Endothelial cell (in vitro differentiated cells): ENCODE data around the gene WIPF1. TPM values are rescaled to one million over a fixed set of nuclear protein-coding genes. Genes with fewer than 3 reads are reported as not detected.
A peak's percentile ranks its signal among the peaks of the same experiment; 100 is the strongest.

Experiments used
- DNase-seq: peaks from one replicate; pipeline ENCODE4 v3.0.0; 2021; ENCODE audit warnings: low spot score
- H3K27ac Mint-ChIP-seq: one replicate; pipeline ENCODE4 v1.8.0; 2021; ENCODE audit warnings: mixed read lengths, inconsistent platforms; ENCODE audit not compliant: unreplicated experiment
- H3K27me3 Mint-ChIP-seq: one replicate; pipeline ENCODE4 v1.8.0; 2021; ENCODE audit warnings: mild to moderate bottlenecking, moderate library complexity, mixed read lengths, inconsistent platforms; ENCODE audit not compliant: unreplicated experiment
- H3K36me3 Mint-ChIP-seq: one replicate; pipeline ENCODE4 v1.8.0; 2021; ENCODE audit warnings: mild to moderate bottlenecking, low read depth, mixed read lengths, inconsistent platforms; ENCODE audit not compliant: unreplicated experiment
- H3K4me1 Mint-ChIP-seq: one replicate; pipeline ENCODE4 v1.8.0; 2021; ENCODE audit warnings: mild to moderate bottlenecking, mixed read lengths, inconsistent platforms; ENCODE audit not compliant: unreplicated experiment
- H3K4me3 Mint-ChIP-seq: one replicate; pipeline ENCODE4 v1.8.0; 2021; ENCODE audit warnings: mild to moderate bottlenecking, mixed read lengths, inconsistent platforms; ENCODE audit not compliant: unreplicated experiment
- H3K9me3 Mint-ChIP-seq: one replicate; pipeline ENCODE4 v1.8.0; 2021; ENCODE audit warnings: mixed read lengths, inconsistent platforms; ENCODE audit not compliant: unreplicated experiment
- total RNA-seq: library from RNA; stranded (reverse); fragmentation: NEBNext Ultra II Directional; extraction: Animal tissue kit (Norgen Biotek cat#: 25700); gene quantifications from one replicate; pipeline ENCODE4 v1.2.1, GENCODE V29; 2021; ENCODE audit not compliant: unreplicated experiment
- TF ChIP-seq, protein P1 (sequence below): fragments of 200-600 bp; sonication (generic); IDR thresholded peaks from one replicate; pipeline ENCODE4 v1.5.0; 2021; ENCODE audit warnings: antibody characterized with exemption; ENCODE audit not compliant: unreplicated experiment

The WIPF1 gene
- total RNA-seq, 1 donor from 2014 or later = 62.8 TPM

DNA sequence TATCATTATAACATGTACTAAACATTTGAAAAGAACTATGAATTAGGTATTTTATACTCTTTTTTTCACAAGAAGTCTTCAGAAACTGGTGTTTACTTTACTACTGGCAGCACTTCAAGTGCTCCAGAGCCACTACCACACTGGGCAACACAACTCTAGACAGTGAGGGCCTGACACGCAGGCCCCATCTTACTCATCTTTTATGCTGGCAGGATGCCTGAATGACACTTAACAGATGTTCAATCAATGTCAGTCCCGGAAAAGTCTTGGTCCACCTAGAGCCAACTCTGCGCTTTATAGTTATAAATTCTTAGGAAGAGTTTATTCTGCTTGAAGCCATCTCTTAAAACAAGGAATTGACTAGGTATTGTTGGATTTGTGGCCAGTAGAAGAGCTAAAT, 8.7 kb upstream of the WIPF1 start:
- TF ChIP-seq, protein P1, sequence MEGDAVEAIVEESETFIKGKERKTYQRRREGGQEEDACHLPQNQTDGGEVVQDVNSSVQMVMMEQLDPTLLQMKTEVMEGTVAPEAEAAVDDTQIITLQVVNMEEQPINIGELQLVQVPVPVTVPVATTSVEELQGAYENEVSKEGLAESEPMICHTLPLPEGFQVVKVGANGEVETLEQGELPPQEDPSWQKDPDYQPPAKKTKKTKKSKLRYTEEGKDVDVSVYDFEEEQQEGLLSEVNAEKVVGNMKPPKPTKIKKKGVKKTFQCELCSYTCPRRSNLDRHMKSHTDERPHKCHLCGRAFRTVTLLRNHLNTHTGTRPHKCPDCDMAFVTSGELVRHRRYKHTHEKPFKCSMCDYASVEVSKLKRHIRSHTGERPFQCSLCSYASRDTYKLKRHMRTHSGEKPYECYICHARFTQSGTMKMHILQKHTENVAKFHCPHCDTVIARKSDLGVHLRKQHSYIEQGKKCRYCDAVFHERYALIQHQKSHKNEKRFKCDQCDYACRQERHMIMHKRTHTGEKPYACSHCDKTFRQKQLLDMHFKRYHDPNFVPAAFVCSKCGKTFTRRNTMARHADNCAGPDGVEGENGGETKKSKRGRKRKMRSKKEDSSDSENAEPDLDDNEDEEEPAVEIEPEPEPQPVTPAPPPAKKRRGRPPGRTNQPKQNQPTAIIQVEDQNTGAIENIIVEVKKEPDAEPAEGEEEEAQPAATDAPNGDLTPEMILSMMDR = no peak
- H3K27ac Mint-ChIP-seq = no peak overlapping the region
- H3K27me3 Mint-ChIP-seq = peaks cover 8% of the 10 kb centered on the region
- no peak for DNase-seq
- no peaks in the 10 kb centered on the region for H3K9me3 Mint-ChIP-seq
- H3K36me3 Mint-ChIP-seq = peaks cover 13% of the 10 kb centered on the region
- no peak overlapping the region for H3K4me3 Mint-ChIP-seq
- H3K4me1 Mint-ChIP-seq = peaks cover 29% of the 10 kb centered on the region

DNA sequence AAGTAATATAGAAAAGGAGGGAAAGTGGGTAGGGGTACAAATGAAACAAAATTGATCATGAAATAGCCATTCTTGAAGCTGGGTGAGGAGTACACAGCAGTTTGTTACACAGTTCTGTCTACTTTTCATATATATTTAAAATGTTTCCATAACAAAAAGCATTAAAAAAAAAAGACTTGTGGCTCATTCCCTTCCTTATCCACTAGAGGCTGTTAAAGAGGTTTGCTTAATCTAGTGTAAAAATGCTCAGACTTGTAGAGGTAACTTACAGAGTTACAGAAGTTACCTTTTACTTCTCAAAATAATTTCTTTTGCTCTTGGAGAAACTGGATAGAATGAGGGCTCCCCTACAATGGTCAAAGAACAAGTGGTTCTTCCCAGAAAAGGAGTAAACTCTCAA, 8.1 kb upstream of the WIPF1 start:
- H3K27me3 Mint-ChIP-seq = peaks cover 4% of the 10 kb centered on the region
- H3K27ac Mint-ChIP-seq = no peak overlapping the region

DNA sequence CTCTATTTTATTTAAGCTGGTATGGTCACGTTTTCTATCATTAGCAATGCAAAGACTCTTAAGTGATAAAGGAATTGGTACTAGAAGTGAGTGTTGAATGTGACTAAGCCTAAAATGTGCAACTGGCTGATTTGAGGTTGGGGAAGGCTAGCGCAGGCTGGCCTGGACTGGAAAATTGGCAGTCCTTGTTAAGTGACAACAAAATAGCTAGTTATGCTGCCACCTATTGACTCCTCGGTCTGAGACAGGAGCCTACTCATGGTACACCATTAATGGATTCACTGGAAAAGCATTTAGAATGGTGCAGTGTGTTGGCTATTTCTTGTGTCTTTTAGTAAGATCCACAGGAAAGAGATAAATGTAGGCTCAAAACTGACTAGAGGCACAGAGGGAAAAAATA, 5.7 kb upstream of the WIPF1 start:
- TF ChIP-seq, protein P1 = no peak
- peaks cover 23% of the 10 kb centered on the region for H3K36me3 Mint-ChIP-seq
- peaks cover 5% of the 10 kb centered on the region for H3K9me3 Mint-ChIP-seq
- peak; percentile 42 for DNase-seq
- peaks cover 6% of the 10 kb centered on the region for H3K27me3 Mint-ChIP-seq
- H3K27ac Mint-ChIP-seq = no peak overlapping the region
- no peak overlapping the region for H3K4me3 Mint-ChIP-seq
- peaks cover 15% of the 10 kb centered on the region for H3K4me1 Mint-ChIP-seq

More for the DNA sequence above, 8.1 kb upstream of the WIPF1 start:
- Mint-ChIP-seq H3K9me3 (peaks cover under 1% of the 10 kb centered on the region), H3K4me3 (no peak overlapping the region), H3K36me3 (peaks cover 14% of the 10 kb centered on the region), H3K4me1 (peaks cover 26% of the 10 kb centered on the region)
- DNase-seq = no peak
- TF ChIP-seq, protein P1 = peak; percentile 43

DNA sequence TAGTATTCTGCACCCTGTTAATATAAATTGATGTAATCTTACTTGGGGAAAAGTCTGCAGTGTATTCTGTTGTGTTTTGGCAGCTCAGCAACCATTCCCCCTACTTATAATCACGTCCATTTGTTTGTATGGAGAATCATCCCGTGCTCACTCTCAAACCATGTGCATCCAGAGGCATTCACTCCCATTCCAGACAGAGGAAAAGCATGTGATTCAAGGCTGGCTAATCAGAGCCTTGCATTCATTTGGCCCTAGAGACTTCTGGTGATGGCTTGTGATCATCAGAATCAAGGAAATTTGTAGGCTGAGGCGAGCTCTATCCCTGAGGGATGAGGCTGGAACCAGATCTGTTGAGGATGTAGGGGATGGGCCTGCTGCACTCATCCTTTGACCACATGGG, 5.1 kb upstream of the WIPF1 start:
- Mint-ChIP-seq H3K4me1 (peaks cover 14% of the 10 kb centered on the region), H3K27ac (no peak overlapping the region), H3K4me3 (no peak overlapping the region), H3K36me3 (peaks cover 23% of the 10 kb centered on the region), H3K27me3 (peaks cover 6% of the 10 kb centered on the region), H3K9me3 (peaks cover 5% of the 10 kb centered on the region)
- TF ChIP-seq, protein P1 = no peak
- no peak for DNase-seq

DNA sequence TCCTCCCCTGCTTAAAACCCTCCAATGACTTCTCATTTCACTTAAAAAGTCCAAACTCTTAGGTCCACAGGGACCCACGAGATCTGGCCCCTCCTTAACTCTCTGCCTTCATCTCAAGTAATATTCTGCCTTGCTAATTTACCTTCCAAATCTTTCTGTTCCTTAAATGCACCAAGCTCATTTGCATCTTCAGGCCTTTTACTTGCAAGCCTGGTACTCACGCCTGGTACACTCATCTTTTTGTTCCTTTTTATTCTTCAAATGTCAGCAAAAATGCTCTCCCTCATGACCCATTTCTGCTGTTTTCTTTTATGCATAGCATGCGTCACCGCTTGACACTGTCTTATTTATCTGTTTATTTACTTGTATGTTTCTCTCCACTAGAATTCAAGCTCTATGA, 2.7 kb upstream of the WIPF1 start:
- H3K36me3 Mint-ChIP-seq = peaks cover 20% of the 10 kb centered on the region
- H3K27me3 Mint-ChIP-seq = peaks cover 4% of the 10 kb centered on the region
- H3K4me3 Mint-ChIP-seq = peak overlapping the region; percentile 56
- no peak overlapping the region for H3K27ac Mint-ChIP-seq
- peaks cover 5% of the 10 kb centered on the region for H3K9me3 Mint-ChIP-seq
- DNase-seq = no peak
- TF ChIP-seq, protein P1 = no peak
- peaks cover 28% of the 10 kb centered on the region for H3K4me1 Mint-ChIP-seq
